Activated T-helper 17 cell treated with anti-CD3 and anti-CD28 coated beads, Interleukin-2, amount 50 U/mL, for 72 hours (primary cell): Measurements from ENCODE around the gene CEACAM4. TPM values are rescaled to one million over a fixed set of nuclear protein-coding genes. Genes with fewer than 3 reads are reported as not detected.
A peak's percentile ranks its signal among the peaks of the same experiment; 100 is the strongest.
"Not testable (repeated sequence)": the region's sequence is repeated elsewhere in the genome, so short reads cannot be mapped to it uniquely, and the experiment has no call there.

Experiments
- ATAC-seq: fragments of 150-1000 bp; cut with Tn5 transposase; replicated peaks from 2 replicates; pipeline ENCODE4 v1.10.0; 2021; ENCODE audit warnings: mild to moderate bottlenecking, moderate library complexity
- H3K27ac Mint-ChIP-seq: one replicate; pipeline ENCODE4 v1.8.0; 2022; ENCODE audit warnings: mixed read lengths
- H3K27me3 Mint-ChIP-seq: one replicate; pipeline ENCODE4 v1.8.0; 2022; ENCODE audit warnings: mixed read lengths
- H3K36me3 Mint-ChIP-seq: one replicate; pipeline ENCODE4 v1.8.0; 2022; ENCODE audit warnings: low read depth, mild to moderate bottlenecking, mixed read lengths
- H3K4me1 Mint-ChIP-seq: one replicate; pipeline ENCODE4 v1.8.0; 2022; ENCODE audit warnings: mixed read lengths
- H3K4me3 Mint-ChIP-seq: one replicate; pipeline ENCODE4 v1.8.0; 2022; ENCODE audit warnings: mild to moderate bottlenecking, mixed read lengths
- H3K9me3 Mint-ChIP-seq: one replicate; pipeline ENCODE4 v1.8.0; 2022; ENCODE audit warnings: mixed read lengths
- total RNA-seq, 2 donors: library from RNA; stranded (reverse); gene quantifications; one replicate each; pipeline ENCODE4 v1.2.3, GENCODE V29; 2022

Gene CEACAM4
- total RNA-seq, 2 donors from 2014 or later, result not detected

- not testable (repeated sequence) for ATAC-seq, H3K27ac Mint-ChIP-seq
- H3K36me3 Mint-ChIP-seq, result peaks cover 94% of the 10 kb centered on the region
Observed at GRCh38 chr19:41582577-41583182, 44.2 kb downstream of the CEACAM4 start.

DNA sequence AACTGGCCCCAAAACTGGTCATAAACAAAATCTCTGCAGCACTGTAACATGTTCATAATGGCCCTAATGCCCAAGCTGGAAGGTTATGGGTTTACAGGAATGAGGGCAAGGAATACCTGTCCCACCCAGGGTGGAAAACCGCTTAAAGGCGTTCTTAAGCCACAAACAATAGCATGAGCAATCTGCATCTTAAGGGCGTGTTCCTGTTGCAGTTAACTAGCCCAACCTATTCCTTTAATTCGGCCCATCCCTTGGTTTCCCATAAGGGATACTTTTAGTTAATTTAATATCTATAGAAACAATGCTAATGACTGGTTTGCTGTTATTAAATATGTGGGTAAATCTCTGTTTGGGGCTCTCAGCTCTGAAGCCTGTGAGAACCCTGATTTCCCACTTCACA, 45.8 kb downstream of the CEACAM4 start:
- H3K36me3 Mint-ChIP-seq, result peaks cover 97% of the 10 kb centered on the region
- H3K4me3 Mint-ChIP-seq, ATAC-seq, H3K27ac Mint-ChIP-seq, H3K4me1 Mint-ChIP-seq, H3K9me3 Mint-ChIP-seq, H3K27me3 Mint-ChIP-seq: not testable (repeated sequence)

More at GRCh38 chr19:41582577-41583182, 44.2 kb downstream of the CEACAM4 start:
- not testable (repeated sequence) for H3K27me3 Mint-ChIP-seq, H3K9me3 Mint-ChIP-seq, H3K4me3 Mint-ChIP-seq, H3K4me1 Mint-ChIP-seq

- H3K9me3 Mint-ChIP-seq, result peaks cover 3% of the 10 kb centered on the region
- no peak overlapping the region for H3K4me3 Mint-ChIP-seq
- peaks cover 77% of the 10 kb centered on the region for H3K36me3 Mint-ChIP-seq
- peaks cover 13% of the 10 kb centered on the region for H3K4me1 Mint-ChIP-seq
- no peak overlapping the region for H3K27ac Mint-ChIP-seq
- no peaks in the 10 kb centered on the region for H3K27me3 Mint-ChIP-seq
- no peak for ATAC-seq
Observed at GRCh38 chr19:41578886-41579285, 48.0 kb downstream of the CEACAM4 start.

DNA sequence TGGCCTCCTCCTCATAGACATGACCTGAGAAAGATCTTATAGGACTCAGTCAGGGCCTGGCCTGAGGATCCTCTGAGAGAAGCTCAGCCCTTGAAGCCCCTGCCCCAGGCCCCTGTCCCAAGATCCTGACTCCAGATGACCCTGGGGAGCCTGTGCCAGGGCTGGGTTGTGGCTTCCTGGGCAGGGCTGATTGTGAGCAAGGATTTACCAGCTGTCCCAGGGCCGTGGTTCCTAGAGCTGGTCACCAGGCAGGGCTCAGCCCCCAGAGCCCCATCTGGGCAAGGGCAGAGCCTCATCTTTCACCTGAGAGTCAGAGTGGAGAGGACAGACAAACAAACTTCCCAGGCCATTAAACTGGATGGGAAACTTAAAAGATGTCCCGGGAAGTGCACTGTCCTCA, 49.0 kb downstream of the CEACAM4 start:
- no peak for ATAC-seq
- Mint-ChIP-seq H3K27ac (no peak overlapping the region), H3K4me3 (no peak overlapping the region), H3K4me1 (peaks cover 13% of the 10 kb centered on the region), H3K27me3 (no peaks in the 10 kb centered on the region), H3K36me3 (peaks cover 75% of the 10 kb centered on the region), H3K9me3 (peaks cover 3% of the 10 kb centered on the region)

DNA sequence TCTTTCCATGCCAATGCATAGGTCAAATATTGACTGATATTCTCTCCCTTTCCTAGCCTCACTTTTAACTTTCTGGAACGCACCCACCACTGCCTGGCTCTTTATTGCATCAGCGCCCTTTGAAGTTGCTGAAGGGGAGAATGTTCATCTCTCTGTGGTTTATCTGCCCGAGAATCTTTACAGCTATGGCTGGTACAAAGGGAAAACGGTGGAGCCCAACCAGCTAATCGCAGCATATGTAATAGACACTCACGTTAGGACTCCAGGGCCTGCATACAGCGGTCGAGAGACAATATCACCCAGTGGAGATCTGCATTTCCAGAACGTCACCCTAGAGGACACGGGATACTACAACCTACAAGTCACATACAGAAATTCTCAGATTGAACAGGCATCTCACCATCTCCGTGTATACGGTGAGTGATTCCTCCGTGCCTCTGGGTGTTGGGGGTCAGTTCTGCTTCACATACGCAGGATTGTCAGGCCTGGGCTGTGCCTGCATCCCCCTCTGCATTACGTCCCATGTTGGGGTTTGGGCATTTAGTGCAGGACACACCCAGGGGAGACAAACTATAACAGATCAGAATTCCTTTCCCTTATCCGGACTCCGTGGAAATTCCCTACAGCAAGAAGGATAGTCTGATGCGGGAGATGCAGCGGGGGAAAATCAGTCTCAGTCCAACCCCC, 49.6 kb downstream of the CEACAM4 start:
- no peak for ATAC-seq
- no peaks in the 10 kb centered on the region for H3K27me3 Mint-ChIP-seq
- H3K36me3 Mint-ChIP-seq, result peaks cover 74% of the 10 kb centered on the region
- peaks cover 3% of the 10 kb centered on the region for H3K9me3 Mint-ChIP-seq
- peaks cover 13% of the 10 kb centered on the region for H3K4me1 Mint-ChIP-seq
- peak overlapping the region; percentile 84 for H3K4me3 Mint-ChIP-seq
- H3K27ac Mint-ChIP-seq, result peak overlapping the region; percentile 95

DNA sequence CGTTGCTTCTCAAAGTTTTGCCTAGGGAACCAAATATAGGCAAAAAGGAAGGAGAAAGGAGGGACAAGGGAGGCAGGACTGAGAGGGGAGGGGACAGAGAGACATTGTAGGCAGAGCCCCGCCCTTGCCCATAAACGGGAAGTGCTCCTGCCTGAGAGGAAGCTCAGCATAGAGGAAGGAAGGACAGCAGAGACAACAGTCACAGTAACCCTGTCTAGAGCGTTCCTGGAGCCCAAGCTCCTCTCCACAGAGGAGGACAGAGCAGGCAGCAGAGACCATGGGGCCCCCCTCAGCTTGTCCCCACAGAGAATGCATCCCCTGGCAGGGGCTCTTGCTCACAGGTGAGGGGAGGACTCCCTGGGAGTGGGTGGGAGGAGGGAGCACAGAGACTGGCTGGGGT, 50.9 kb downstream of the CEACAM4 start, which contains the start of gene CEACAM21:
TSS of gene CEACAM21 (plus strand) at position 169 of the 400 bp plus-strand sequence. CDS start at position 278, 109 bp downstream.
- ATAC-seq, result peak; percentile 100
- H3K4me3 Mint-ChIP-seq, result peak within 1 kb of the TSS; percentile 84
- H3K36me3 Mint-ChIP-seq, result peaks cover 68% of the 10 kb centered on the region

DNA sequence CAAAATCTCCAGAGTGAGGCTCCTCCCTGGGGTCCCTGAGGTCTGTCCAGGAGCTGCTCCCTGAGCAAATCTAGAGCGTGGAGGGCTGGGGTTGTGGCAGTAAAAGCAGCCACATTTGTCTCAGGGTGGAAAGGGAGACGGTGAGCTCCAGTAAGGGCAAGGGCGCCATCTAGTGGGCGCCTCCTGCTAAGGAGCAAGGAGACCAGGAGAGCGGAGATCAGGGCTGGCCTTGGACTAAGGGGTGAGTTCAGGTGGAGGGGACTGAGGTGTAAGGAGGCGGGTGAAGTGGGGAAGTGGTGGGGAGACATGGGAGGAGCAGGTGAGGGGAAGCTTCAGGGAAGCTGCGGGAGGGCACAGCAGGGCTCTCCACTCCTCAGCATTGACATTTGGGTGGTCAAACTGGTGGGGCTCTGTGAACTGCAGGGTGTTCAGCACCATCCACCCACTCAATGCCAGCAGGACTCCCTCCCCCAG, 56.2 kb downstream of the CEACAM4 start:
- no peak overlapping the region for H3K4me3 Mint-ChIP-seq
- no peaks in the 10 kb centered on the region for H3K27me3 Mint-ChIP-seq
- no peaks in the 10 kb centered on the region for H3K9me3 Mint-ChIP-seq
- peaks cover 50% of the 10 kb centered on the region for H3K36me3 Mint-ChIP-seq
- H3K27ac Mint-ChIP-seq, result peak overlapping the region; percentile 82
- peak; percentile 98 for ATAC-seq
- H3K4me1 Mint-ChIP-seq, result peaks cover 11% of the 10 kb centered on the region

More for the DNA sequence above, 50.9 kb downstream of the CEACAM4 start, which contains the start of gene CEACAM21:
- H3K27me3 Mint-ChIP-seq, result no peaks in the 10 kb centered on the region
- peaks cover 13% of the 10 kb centered on the region for H3K4me1 Mint-ChIP-seq
- H3K9me3 Mint-ChIP-seq, result no peaks in the 10 kb centered on the region
- peak within 1 kb of the TSS; percentile 95 for H3K27ac Mint-ChIP-seq

DNA sequence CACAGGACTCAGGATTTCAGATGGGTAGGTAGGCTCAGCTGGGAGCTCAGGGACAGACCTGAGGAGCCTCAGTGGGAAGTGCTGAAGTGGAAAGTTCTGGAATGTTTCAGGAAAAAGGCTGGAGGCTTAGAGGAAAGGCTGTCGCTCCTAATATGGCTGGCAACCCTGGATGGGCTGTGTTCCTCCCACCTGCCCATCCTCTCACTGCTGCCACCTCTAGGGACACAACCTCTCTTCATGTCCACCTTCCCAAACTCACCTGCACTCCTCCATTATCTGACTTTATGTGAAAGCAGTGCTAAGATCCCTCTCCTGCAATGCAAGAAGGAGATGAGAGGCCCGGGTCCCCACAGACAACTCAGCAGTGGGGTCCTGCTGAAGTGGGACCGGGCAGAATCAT, 56.7 kb downstream of the CEACAM4 start:
- ATAC-seq, result peak; percentile 8
- peaks cover 12% of the 10 kb centered on the region for H3K4me1 Mint-ChIP-seq
- no peaks in the 10 kb centered on the region for H3K27me3 Mint-ChIP-seq
- H3K9me3 Mint-ChIP-seq, result no peaks in the 10 kb centered on the region
- no peak overlapping the region for H3K4me3 Mint-ChIP-seq
- peaks cover 54% of the 10 kb centered on the region for H3K36me3 Mint-ChIP-seq
- peak overlapping the region; percentile 82 for H3K27ac Mint-ChIP-seq

- Mint-ChIP-seq H3K36me3 (peaks cover 54% of the 10 kb centered on the region), H3K9me3 (no peaks in the 10 kb centered on the region), H3K27ac (no peak overlapping the region), H3K4me3 (no peak overlapping the region), H3K27me3 (no peaks in the 10 kb centered on the region), H3K4me1 (peaks cover 12% of the 10 kb centered on the region)
- no peak for ATAC-seq
Observed at GRCh38 chr19:41569481-41570150, 57.3 kb downstream of the CEACAM4 start.

Other genes starting within 250 kb of the CEACAM4 start
- gene EXOSC5, start 229.7 kb downstream of the CEACAM4 start, total RNA-seq, result 10 to 100 TPM; 33.0 to 58.7 TPM
- 10 to 100 TPM; 19.4 to 48.1 TPM for gene BCKDHA, start 229.3 kb downstream of the CEACAM4 start, total RNA-seq
- under 1 TPM; 0.45 to 0.71 TPM for gene B3GNT8, start 199.7 kb downstream of the CEACAM4 start, total RNA-seq
- 10 to 100 TPM; 34.0 to 66.2 TPM for gene DMAC2, start 187.2 kb downstream of the CEACAM4 start, total RNA-seq
- gene ERICH4, start 183.9 kb downstream of the CEACAM4 start, total RNA-seq, result not detected
- gene CEACAM21, start 50.9 kb downstream of the CEACAM4 start, total RNA-seq, result 10 to 100 TPM; 27.1 to 30.7 TPM
- not detected for gene CEACAM7, start 61.2 kb upstream of the CEACAM4 start, total RNA-seq
- gene CEACAM5, start 81.6 kb upstream of the CEACAM4 start, total RNA-seq, result not detected
- not detected for gene CEACAM6, start 128.5 kb upstream of the CEACAM4 start, total RNA-seq
- not detected for gene CEACAM3, start 169.5 kb upstream of the CEACAM4 start, total RNA-seq
- not detected for gene LYPD4, start 217.6 kb upstream of the CEACAM4 start, total RNA-seq
- not detected for gene DMRTC2, start 218.0 kb upstream of the CEACAM4 start, total RNA-seq
- 1,000 to 10,000 TPM; 3,531 to 4,049 TPM for gene RPS19, start 233.2 kb upstream of the CEACAM4 start, total RNA-seq